ENCODE measurements around the gene RASL12.

The RASL12 gene

GRCh38 chr15:65060641-65061397 lies 7.0 kb downstream of the RASL12 start:
- H3K9ac ChIP-seq (ENCODE audit: low read length) = no peak overlapping the region
- no peaks in the 10 kb centered on the region for H3K9me3 ChIP-seq (ENCODE audit: control insufficient read depth, insufficient read depth, low read depth, low read length)
- no peaks in the 10 kb centered on the region for H3K27me3 ChIP-seq (ENCODE audit: control insufficient read depth, insufficient read depth, low read length)
- H3K4me3 ChIP-seq (ENCODE audit: low read depth, low read length) = no peak overlapping the region
- no peak overlapping the region for H3K27ac ChIP-seq (ENCODE audit: low read depth, low read length)
- peaks cover under 1% of the 10 kb centered on the region; the same call in 1 of the 2 replicates for H3K4me1 ChIP-seq (ENCODE audit: control insufficient read depth, insufficient read depth, low read length)
- peaks cover 35% of the 10 kb centered on the region for H3K36me3 ChIP-seq (ENCODE audit: control insufficient read depth, insufficient read depth, low read length)

GRCh38 chr15:65059931-65060596 lies 7.7 kb downstream of the RASL12 start:
- Histone ChIP-seq H3K27me3 (ENCODE audit: control insufficient read depth, insufficient read depth, low read length) (no peaks in the 10 kb centered on the region), H3K36me3 (ENCODE audit: control insufficient read depth, insufficient read depth, low read length) (peaks cover 41% of the 10 kb centered on the region), H3K9ac (ENCODE audit: low read length) (no peak overlapping the region), H3K9me3 (ENCODE audit: control insufficient read depth, insufficient read depth, low read depth, low read length) (no peaks in the 10 kb centered on the region), H3K27ac (ENCODE audit: low read depth, low read length) (no peak overlapping the region), H3K4me1 (ENCODE audit: control insufficient read depth, insufficient read depth, low read length) (no peaks in the 10 kb centered on the region; the same call in 1 of the 2 replicates), H3K4me3 (ENCODE audit: low read depth, low read length) (no peak overlapping the region)

- Histone ChIP-seq H3K4me3 (ENCODE audit: low read depth, low read length) (no peak overlapping the region), H3K36me3 (ENCODE audit: control insufficient read depth, insufficient read depth, low read length) (peaks cover 46% of the 10 kb centered on the region), H3K9me3 (ENCODE audit: control insufficient read depth, insufficient read depth, low read depth, low read length) (no peaks in the 10 kb centered on the region), H3K27me3 (ENCODE audit: control insufficient read depth, insufficient read depth, low read length) (no peaks in the 10 kb centered on the region), H3K4me1 (ENCODE audit: control insufficient read depth, insufficient read depth, low read length) (no peaks in the 10 kb centered on the region), H3K9ac (ENCODE audit: low read length) (no peak overlapping the region), H3K27ac (ENCODE audit: low read depth, low read length) (no peak overlapping the region)
Observed at GRCh38 chr15:65059369-65059750, 8.4 kb downstream of the RASL12 start.

- Histone ChIP-seq H3K27ac (ENCODE audit: low read depth, low read length) (no peak overlapping the region), H3K4me1 (ENCODE audit: control insufficient read depth, insufficient read depth, low read length) (no peaks in the 10 kb centered on the region), H3K36me3 (ENCODE audit: control insufficient read depth, insufficient read depth, low read length) (peaks cover 48% of the 10 kb centered on the region), H3K27me3 (ENCODE audit: control insufficient read depth, insufficient read depth, low read length) (no peaks in the 10 kb centered on the region), H3K9ac (ENCODE audit: low read length) (no peak overlapping the region), H3K4me3 (ENCODE audit: low read depth, low read length) (no peak overlapping the region), H3K9me3 (ENCODE audit: control insufficient read depth, insufficient read depth, low read depth, low read length) (no peaks in the 10 kb centered on the region)
Observed at GRCh38 chr15:65058394-65059368, 9.1 kb downstream of the RASL12 start.

GRCh38 chr15:65057549-65057940 lies 10.2 kb downstream of the RASL12 start:
- Histone ChIP-seq H3K27me3 (ENCODE audit: control insufficient read depth, insufficient read depth, low read length) (no peaks in the 10 kb centered on the region), H3K4me3 (ENCODE audit: low read depth, low read length) (no peak overlapping the region), H3K9ac (ENCODE audit: low read length) (no peak overlapping the region), H3K27ac (ENCODE audit: low read depth, low read length) (no peak overlapping the region), H3K4me1 (ENCODE audit: control insufficient read depth, insufficient read depth, low read length) (no peaks in the 10 kb centered on the region), H3K9me3 (ENCODE audit: control insufficient read depth, insufficient read depth, low read depth, low read length) (no peaks in the 10 kb centered on the region), H3K36me3 (ENCODE audit: control insufficient read depth, insufficient read depth, low read length) (peaks cover 52% of the 10 kb centered on the region)

GRCh38 chr15:65056868-65057548 lies 10.8 kb downstream of the RASL12 start:
- no peaks in the 10 kb centered on the region for H3K9me3 ChIP-seq (ENCODE audit: control insufficient read depth, insufficient read depth, low read depth, low read length)
- no peaks in the 10 kb centered on the region for H3K27me3 ChIP-seq (ENCODE audit: control insufficient read depth, insufficient read depth, low read length)
- no peaks in the 10 kb centered on the region for H3K4me1 ChIP-seq (ENCODE audit: control insufficient read depth, insufficient read depth, low read length)
- H3K4me3 ChIP-seq (ENCODE audit: low read depth, low read length) = no peak overlapping the region
- H3K36me3 ChIP-seq (ENCODE audit: control insufficient read depth, insufficient read depth, low read length) = peaks cover 52% of the 10 kb centered on the region
- H3K27ac ChIP-seq (ENCODE audit: low read depth, low read length) = no peak overlapping the region
- no peak overlapping the region for H3K9ac ChIP-seq (ENCODE audit: low read length)

GRCh38 chr15:65056106-65056505 lies 11.7 kb downstream of the RASL12 start:
- Histone ChIP-seq H3K27ac (ENCODE audit: low read depth, low read length) (no peak overlapping the region), H3K9ac (ENCODE audit: low read length) (no peak overlapping the region), H3K9me3 (ENCODE audit: control insufficient read depth, insufficient read depth, low read depth, low read length) (no peaks in the 10 kb centered on the region), H3K4me3 (ENCODE audit: low read depth, low read length) (no peak overlapping the region), H3K27me3 (ENCODE audit: control insufficient read depth, insufficient read depth, low read length) (no peaks in the 10 kb centered on the region), H3K4me1 (ENCODE audit: control insufficient read depth, insufficient read depth, low read length) (no peaks in the 10 kb centered on the region), H3K36me3 (ENCODE audit: control insufficient read depth, insufficient read depth, low read length) (peaks cover 52% of the 10 kb centered on the region)

GRCh38 chr15:65055201-65055870 lies 12.5 kb downstream of the RASL12 start:
- H3K4me1 ChIP-seq (ENCODE audit: control insufficient read depth, insufficient read depth, low read length) = no peaks in the 10 kb centered on the region
- H3K36me3 ChIP-seq (ENCODE audit: control insufficient read depth, insufficient read depth, low read length) = peaks cover 49% of the 10 kb centered on the region
- no peaks in the 10 kb centered on the region for H3K9me3 ChIP-seq (ENCODE audit: control insufficient read depth, insufficient read depth, low read depth, low read length)
- H3K9ac ChIP-seq (ENCODE audit: low read length) = no peak overlapping the region
- no peaks in the 10 kb centered on the region for H3K27me3 ChIP-seq (ENCODE audit: control insufficient read depth, insufficient read depth, low read length)
- no peak overlapping the region for H3K4me3 ChIP-seq (ENCODE audit: low read depth, low read length)
- no peak overlapping the region for H3K27ac ChIP-seq (ENCODE audit: low read depth, low read length)

GRCh38 chr15:65054333-65055200 lies 13.2 kb downstream of the RASL12 start:
- H3K36me3 ChIP-seq (ENCODE audit: control insufficient read depth, insufficient read depth, low read length) = peaks cover 49% of the 10 kb centered on the region
- H3K9me3 ChIP-seq (ENCODE audit: control insufficient read depth, insufficient read depth, low read depth, low read length) = no peaks in the 10 kb centered on the region
- H3K4me3 ChIP-seq (ENCODE audit: low read depth, low read length) = no peak overlapping the region
- H3K4me1 ChIP-seq (ENCODE audit: control insufficient read depth, insufficient read depth, low read length) = no peaks in the 10 kb centered on the region
- no peak overlapping the region for H3K27ac ChIP-seq (ENCODE audit: low read depth, low read length)
- H3K27me3 ChIP-seq (ENCODE audit: control insufficient read depth, insufficient read depth, low read length) = no peaks in the 10 kb centered on the region
- no peak overlapping the region for H3K9ac ChIP-seq (ENCODE audit: low read length)
